Midbrain (tissue), 1 donor: Measurements from ENCODE around the gene TMED1.
"Not testable (repeated sequence)": the region's sequence is repeated elsewhere in the genome, so short reads cannot be mapped to it uniquely, and the experiment has no call there.

ENCODE experiments used
- DNase-seq: peaks from one replicate; lab custom pipeline; 2025; lab: John Stamatoyannopoulos, UW

Gene TMED1

DNA sequence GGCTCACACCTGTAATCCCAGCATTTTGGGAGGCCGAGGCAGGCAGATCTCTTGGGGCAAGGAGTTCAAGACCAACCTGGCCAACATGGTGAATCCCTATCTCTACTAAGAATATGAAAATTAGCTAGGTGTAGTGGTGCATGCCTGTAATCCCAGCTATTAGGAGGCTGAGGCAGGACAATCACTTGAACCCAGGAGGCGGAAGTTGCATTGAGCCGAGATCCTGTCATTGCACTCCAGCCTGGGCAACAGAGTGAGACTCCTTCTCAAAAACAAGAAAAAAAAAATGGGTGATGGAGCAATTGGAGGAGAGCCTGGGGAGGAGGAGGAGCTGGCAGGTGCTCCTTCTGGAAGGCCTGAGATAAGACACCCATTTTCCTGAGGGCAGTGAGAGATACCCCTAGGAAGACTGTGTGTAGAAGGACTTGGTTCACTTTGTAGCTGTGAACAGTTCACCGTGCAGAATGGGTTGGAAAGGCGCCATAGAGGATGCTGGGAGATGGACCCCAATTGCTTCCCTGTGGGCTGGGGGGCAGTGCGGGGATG is 26.6 kb upstream of the TMED1 start:
- DNase-seq = no peak

DNA sequence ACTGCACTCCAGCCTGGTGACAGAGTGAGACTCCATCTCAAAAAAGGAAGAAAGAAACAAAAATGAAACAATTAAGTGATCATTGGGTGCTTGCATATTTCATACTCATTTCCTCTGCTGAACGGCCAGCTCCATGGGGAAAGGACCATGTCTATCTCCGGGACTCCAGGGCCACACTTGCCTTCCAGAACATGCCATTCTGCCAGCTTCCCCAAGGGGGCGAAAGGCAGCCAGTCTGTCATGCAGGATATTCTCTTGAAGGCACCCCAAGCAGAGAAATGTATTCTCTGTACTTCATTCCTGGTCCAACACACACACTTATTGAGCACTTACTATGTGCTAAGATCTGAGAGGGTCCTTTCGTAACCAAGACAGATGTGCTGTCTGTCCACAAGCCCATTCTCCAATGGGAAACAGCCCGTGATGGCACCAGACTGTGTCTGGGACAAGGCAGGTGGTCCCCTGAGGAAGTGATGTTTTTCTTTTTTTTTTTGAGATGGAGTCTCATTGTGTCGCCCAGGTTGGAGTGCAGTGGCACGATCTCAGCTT is 25.2 kb upstream of the TMED1 start:
- no peak for DNase-seq

DNA sequence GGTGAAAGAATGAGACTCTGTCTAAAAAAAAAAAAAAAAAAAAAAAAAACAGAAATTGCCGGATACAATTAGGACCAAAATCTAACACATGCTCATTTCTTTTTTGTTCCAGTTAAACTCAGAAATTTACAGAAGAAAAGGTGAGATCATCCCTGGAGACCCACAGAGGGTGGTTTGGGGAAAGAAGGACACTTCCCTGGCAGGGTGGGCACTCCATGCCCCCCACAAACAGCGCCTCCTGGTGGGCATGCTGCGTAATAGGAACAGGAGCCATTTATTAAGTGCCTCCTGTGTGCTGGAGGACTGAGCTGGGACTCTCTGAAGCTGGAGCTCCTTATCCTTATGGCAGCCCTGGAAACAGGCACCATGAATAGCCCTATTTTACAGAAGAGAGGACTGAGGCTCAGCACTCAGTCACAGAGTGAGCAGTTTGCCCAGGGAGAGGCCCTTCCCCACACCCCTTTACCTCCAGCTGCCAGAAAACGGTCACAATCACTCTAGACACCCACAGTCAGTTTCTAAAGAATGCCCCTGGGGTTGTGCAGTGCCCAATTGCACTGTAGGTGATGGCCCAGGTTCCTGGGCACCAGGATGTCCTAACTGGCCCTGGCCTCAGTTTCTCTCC is 22.3 kb upstream of the TMED1 start:
- no peak for DNase-seq

DNA sequence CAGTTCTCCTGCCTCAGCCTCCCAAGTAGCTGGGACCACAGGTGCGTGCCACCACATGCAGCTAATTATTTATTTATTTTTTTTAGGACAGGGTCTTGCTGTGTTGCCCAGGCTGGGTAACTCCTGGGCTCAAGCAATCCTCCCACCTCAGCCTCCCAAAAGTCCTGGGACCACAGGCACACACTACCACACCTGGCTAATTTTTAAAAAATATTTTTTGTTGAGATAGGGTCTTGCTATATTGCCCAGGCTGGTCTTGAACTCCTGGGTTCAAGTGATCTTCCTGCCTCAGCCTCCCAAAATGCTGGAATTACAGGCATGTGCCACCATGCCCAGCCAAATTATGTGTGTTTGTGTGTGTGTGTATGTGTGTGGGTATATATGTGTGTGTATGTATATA is 20.9 kb upstream of the TMED1 start:
- DNase-seq = not testable (repeated sequence)

DNA sequence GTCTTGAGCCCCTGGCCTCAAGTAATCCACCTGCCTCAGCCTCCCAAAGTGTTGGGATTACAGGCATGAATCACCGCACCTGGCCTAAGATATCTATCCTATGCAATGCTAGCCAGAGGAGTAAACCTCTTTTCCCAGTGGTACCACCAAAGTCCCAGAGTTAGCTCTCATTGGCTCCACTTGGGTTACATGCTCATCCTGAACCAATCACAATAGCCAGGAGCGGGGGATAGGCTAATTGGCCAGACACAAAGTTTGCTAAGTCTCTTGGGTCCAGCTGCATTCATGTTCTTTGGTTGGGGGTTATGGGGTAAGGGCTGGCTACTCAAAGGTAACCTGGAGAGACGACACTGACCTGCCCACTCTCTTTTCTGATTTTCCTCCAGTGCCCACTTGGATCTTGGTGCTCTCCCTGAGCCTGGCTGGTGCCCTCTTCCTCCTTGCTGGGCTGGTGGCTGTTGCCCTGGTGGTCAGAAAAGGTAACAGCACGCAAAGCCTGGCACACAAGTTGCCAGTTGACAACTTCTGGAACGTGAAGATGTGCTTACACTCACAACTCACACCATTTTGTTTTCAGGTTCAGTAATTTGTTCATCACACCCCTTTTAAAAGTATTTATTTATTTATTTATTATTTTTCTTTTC is 20.0 kb upstream of the TMED1 start:
- DNase-seq = no peak

DNA sequence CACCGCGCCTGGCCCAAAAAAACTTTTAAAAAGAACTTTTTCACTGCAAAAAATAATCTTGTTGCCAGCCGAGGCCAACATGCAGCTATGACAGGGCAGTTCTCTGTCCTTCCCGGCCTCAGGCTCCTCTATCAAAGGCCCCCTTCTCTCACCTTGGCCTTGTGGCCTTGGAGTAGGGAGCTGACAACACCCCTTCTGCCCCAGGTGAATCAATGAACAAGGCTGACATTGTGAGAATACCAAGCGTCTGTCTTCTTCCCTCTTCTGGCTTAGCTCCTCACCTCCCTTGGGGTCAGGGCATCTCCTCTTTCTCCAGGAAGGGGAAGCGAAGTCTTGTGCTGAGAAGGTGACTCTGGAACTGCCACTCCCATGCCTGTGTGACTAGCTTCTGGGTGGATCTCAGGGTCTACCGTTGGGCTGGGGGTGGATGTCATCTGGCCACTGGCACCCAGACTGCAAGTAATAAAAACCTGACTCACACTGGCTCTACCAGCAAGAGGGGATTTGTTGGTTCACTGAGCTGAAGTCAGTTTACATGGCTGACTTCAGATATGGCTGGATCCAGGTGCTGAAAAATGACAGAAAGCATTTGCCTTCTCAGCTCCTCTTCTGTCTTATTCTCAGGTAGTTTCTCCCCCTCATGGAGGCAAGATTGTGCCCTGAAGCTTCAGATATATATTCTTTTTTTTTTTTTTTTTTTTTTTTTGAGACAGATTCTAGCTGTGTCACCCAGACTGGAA is 18.5 kb upstream of the TMED1 start:
- DNase-seq = no peak

DNA sequence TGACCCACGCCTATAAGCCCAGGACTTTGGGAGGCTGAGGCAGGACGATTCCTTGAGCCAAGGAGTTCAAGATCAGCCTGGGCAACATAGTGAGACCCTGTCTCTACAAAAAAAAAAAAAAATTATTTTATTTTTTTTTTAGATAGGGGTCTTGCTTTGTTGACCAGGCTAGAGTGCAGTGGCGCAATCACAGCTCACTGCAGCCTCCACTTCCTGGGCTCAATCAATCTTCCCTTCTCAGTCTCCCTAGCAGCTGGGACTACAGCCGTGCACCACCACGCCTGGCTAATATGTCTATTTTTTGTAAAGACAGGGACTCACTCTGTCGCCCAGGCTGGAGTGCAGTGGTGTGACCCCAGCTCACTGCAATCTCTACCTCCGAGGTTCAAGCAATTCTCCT is 16.9 kb upstream of the TMED1 start:
- DNase-seq = no peak

DNA sequence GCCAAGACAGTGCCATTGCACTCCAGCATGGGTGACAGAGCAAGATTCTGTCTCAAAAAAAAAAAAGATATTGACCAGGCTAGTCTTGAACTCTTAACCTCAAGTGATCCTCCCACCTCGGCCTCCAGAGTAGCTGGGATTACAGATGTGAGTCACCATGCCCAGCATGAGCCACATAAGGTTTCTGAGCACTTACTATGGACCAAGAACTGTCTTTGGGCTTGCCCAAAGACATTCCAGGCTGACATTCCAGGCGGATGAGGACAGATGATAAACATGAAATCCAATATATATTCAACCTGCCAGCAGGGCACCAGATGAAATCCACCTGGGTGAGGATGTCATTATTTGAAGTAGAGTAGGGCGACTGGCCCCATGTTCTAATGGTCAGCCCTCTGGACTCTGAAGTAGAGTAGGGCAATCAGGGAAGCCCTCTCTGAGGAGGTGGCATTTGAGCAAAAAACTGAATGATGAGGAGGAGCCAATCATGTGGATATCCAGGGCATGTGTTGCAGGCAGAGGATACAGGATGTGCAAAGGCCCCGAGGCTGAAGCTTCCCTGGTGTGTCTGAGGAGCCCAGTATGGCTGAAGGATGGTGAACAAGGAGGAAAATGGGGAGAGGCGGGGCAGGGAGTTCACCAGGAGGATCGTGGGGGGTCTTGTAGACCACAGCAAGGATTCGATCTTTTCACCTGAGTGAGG is 16.2 kb upstream of the TMED1 start:
- no peak for DNase-seq

DNA sequence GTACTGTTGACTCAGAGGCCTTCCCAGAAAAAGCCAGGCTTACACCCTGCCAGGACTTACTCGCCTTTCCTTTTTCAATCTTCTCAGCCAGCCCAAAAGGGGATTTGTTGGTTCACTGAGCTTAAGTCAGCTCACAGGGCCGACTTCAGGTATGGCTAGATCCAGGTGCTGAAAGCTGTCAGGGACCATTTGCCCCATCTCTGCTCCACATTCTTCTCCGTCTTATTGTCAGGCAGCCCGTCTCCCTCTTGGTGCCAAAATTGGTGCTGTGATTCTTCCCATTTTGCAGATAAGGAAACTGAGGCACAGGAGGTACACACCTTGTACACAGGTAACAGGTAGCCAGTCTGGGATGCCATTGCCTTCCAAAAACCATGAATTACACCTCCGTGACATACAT is 14.6 kb upstream of the TMED1 start:
- DNase-seq = no peak

DNA sequence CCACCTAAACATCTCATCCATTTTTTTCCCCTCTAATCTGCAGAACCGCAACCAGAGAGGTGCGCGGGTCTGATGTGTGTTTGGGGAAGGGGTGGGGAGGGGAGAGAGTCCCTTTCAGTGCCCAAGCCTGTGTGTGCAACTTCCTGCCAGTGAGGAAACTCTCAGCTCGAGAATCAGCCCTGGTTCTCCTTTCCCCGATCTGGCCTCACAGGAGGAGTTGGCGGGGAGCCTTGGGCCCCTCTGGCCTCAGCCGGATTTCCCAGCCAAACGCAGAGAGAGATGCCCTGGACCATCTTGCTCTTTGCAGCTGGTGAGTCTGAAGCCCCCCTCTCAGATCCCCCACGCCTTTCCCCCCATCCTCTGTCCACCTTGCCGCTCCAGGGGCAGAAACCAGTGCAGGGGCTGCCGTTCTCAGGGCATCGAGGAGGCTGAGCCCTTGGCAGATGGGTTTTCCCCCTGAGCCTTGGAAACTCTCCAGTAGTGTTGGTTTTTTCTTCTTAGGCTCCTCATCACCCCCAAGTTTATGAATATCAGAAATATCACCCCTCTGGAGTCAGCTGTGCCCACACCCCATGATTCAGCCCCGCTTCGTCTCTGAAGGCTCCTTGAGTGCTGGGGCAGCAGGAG is 12.3 kb upstream of the TMED1 start, which contains the start of gene C19orf38:
TSS of gene C19orf38 (plus strand) at position 186 of the 627 bp plus-strand sequence. CDS start at position 280, 94 bp downstream.
- no peak for DNase-seq

DNA sequence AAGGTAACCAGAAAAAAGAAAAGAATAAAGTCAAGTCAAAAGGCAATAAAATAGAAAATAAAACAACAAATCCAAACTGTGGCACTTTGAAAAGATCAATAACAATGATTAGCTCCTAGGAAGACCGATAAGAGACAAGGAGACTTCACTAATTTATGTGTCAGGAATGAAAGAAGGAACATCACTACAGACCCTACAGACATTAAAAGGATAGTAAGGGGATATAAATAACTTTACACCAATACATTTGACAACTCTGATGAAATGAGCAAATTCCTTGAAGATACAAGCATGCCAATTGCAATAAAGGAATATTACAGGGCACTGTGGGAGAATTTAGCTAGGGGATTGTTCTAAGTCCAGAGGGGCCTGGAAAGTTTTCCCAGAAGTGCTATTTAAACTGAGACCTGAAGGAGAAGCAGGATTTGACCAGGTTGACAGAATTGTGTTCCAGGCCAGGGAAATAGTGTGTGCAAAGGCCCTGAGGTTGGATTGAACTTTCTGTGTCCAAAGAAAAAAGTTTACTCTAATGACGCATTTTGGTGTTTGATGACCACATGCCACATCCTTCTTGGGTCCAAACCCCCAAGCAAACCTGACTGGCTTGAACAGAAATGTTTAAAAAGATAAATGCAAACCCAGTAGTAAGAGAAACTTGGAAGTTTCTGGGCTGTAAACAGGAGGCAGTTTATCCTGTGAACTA is 10.6 kb upstream of the TMED1 start:
- no peak for DNase-seq

DNA sequence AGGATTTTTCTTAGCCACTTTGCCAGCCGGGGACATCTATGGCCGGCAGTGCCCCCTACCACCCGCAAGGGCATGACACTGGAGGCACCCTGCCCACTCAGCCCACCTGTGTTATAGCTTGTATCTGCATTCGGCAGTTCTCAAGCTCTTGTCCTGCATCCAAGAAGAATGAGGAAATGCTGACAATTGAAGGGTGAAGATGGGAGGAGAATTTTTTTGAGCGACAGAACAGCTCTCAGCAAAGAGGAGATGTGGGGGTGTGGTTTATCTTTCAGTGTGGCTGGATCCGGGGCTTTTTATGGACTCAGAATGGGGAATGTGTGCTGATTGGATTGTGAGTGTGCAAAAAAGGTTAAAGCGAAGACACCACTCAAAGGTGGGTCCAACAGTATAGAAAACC is 6.8 kb upstream of the TMED1 start:
- no peak for DNase-seq

DNA sequence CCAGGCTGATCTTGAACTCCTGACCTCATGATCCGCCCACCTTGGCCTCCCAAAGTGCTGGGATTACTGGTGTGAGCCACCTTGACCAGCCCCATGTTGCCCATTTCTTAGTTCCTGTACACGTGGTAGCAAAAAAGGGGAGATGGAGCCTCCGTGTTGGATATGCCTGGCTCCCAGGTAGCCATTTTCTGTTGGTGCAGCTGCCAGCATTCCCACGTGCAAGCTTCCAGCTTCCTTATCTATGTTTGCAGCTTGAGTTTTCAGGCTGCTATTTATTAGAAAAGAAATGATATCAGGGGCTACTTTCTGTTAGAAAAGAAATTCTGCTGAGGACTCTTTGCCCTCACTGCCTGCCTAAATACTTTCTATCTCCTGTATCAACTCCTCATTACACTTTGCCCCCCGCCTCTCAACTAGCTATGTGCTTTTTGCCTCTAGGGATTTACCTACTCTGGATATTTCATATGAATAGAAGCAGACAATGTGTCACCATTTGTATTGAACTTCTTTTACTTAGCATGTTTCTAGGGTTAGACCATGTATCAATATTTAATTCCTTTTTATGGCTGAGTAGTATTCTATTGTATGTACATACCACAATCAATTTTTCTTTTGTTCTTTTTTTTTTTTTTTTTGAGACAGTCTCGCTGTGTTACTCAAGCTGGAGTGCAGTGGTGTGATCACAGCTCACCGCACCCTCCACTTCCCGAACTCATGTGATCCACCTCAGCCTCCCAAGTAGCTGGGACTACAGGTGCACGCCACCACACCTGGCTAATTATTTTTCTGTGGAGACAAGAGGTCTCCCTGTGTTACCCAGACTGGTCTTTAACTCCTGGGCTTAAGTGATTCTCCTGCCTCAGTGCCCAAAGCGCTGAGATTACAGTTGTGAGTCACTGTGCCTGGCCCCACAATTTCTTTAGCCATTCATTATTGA is 3.4 kb upstream of the TMED1 start:
- DNase-seq = no peak

DNA sequence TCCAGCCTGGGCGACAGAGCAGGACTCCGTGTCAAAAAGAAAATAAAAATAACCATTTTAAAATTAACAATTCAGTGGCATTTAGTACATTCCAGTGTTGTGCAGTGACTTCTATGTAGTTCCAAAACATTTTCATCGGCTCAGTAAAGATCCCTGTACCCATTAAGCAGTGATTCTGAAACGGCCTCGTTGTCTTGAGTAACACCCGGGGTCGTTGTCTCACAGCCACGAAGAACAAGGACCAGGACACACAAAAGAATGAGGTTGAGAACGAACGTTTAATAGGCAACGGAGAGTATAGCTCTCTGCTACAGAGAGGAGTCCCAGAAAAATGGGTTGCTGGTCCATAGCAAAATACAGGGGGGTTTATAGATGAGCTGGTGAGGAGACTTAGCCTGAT is 2.4 kb upstream of the TMED1 start:
- DNase-seq = no peak

DNA sequence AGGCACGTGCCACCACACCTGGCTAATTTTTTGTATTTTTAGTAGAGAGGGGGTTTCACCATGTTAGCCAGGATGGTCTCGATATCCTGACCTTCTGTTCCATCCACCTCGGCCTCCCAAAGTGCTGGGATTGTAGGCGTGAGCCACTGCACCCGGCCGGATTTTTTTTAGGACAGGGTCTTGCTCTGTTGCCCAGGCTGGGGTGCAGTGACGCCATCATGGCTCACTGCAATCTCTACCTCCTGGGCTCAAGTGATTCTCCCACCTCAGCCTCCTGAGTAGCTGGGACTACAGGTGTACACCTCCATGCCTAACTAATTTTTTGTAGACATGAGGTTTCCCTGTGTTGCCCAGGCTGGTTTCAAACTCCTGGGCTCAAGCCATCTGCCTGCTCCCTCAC is 1.6 kb upstream of the TMED1 start:
- DNase-seq = not testable (repeated sequence)

DNA sequence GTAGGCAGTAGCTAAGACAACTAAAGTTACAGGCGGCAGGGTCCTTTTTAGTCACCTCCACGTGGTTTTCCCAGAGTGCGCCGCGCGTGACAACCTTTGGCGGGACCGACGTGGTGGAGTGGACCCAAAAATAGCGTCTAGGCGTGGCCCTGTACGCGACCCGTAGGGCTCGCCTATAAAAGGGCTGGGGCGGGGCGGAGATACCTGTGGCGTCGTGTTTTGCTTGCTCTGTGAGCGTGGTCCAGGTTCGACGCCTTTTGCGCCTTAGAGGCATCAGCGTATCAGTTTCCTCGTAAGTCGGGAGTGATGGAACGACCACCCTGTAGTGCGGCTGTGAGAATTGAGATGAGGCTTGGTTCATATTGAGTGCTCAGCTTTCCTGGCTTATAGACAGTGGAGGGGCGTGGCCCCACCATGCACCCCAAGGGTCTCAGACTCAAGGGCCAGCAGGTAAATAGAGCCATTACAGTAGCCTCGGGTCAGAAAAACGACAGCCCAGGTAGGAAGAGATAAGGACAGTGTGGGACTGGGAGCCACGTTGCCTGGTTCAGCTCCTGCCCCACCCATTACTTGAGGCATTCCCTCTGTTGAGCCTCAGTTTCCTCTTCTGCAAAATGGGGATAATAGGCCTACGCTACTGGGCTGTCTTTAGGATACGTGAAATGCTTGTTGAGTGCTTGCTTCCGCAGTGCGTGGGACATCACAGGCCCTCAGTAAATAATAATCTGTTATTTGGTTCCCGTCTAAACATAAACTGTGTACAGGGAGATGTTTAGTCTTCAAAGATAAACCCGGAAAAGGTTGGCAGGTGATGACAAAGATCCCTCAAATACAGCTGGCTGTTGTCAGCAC is 693 bp upstream of the TMED1 start:
- DNase-seq = no peak

DNA sequence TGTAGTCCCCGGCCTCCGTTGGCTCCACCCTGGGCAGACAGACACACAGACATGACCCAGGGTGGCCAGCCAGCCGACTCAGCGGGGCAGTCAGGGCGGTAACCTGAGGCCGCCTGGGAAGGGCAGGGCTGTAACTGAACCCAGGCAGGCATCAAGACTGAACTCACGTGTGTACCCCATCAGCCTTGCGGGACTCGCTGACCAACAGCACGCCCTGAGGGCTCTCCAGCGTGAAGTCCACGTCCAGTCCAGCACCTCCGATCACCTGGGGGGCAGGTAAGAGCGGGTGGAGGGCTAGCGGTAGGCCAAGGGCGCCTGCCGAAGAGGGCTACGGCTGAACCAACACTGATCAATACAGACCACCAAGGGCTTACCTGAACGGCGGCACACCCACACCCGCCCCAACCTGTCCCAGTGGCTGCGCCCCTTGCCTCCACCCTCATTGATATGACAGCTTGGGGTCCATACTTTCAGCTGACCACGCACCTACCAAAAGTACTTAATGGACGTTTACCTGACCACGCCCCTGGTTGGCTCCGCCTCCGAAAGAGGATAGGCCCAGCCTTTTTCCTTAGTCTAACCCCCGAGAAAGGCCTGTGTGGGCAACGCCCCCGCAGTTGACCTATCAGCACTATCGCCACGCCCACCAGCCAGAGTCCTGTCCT is 791 bp downstream of the TMED1 start:
- DNase-seq = no peak

DNA sequence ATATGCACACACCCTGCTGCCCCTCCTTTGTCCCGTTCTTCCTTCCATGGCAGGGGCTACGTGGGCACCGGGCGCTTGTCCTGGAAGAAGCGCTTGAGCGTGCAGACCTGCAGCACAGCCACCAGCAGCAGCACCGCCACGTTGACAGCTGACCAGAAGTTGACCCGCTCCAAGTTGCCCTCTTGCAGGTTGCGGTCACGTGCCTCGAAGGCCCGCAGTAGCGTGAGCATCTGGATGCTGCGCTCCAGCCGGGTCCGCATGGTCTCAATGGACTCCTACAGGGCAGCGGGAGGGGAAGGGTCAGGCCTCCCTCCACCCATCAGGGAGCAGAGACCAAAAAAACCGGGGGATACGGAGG is 3.1 kb downstream of the TMED1 start:
- no peak for DNase-seq
